Loucy (cell line): ENCODE measurements around the gene BABAM2.

Experiments
- H2AFZ ChIP-seq: fragments of 200-600 bp; sonication (generic); 2 replicates; pipeline ENCODE4 v1.6.0; 2016; ENCODE audit warnings: antibody characterized with exemption, mild to moderate bottlenecking, low read length, moderate library complexity
- H3F3A ChIP-seq: fragments of 200-600 bp; 2 replicates; pipeline ENCODE4 v1.6.0; 2016; ENCODE audit warnings: antibody characterized with exemption, low read depth, mild to moderate bottlenecking
- H3K27me3 ChIP-seq: fragments of 200-600 bp; sonication (generic); 2 replicates; pipeline ENCODE4 v1.6.1; 2014; ENCODE audit warnings: low read length, mild to moderate bottlenecking; ENCODE audit not compliant: insufficient read depth, poor library complexity, severe bottlenecking
- H3K36me3 ChIP-seq: fragments of 200-600 bp; sonication (generic); 2 replicates; pipeline ENCODE4 v1.6.1; 2016; ENCODE audit warnings: low read length; ENCODE audit not compliant: insufficient read depth
- H3K4me1 ChIP-seq: fragments of 200-600 bp; sonication (generic); 2 replicates; pipeline ENCODE4 v1.5.1; 2014; ENCODE audit warnings: low read length, mild to moderate bottlenecking; ENCODE audit not compliant: insufficient read depth, poor library complexity, severe bottlenecking
- H3K4me2 ChIP-seq: fragments of 200-600 bp; sonication (generic); 2 replicates; pipeline ENCODE4 v1.6.0; 2014; ENCODE audit warnings: antibody characterized with exemption, low read length, low read depth, mild to moderate bottlenecking; ENCODE audit not compliant: poor library complexity, severe bottlenecking
- H3K4me3 ChIP-seq: fragments of 200-600 bp; sonication (generic); 2 replicates; pipeline ENCODE4 v1.5.1; 2014; ENCODE audit warnings: low read length, mild to moderate bottlenecking, mixed read lengths; ENCODE audit not compliant: poor library complexity, severe bottlenecking
- H3K79me2 ChIP-seq: fragments of 200-600 bp; sonication (generic); 2 replicates; pipeline ENCODE4 v1.6.1; 2014; ENCODE audit warnings: low read length; ENCODE audit not compliant: insufficient read depth
- H3K9ac ChIP-seq: fragments of 200-600 bp; sonication (generic); 2 replicates; pipeline ENCODE4 v1.6.0; 2014; ENCODE audit warnings: mild to moderate bottlenecking, low read depth, low read length, moderate library complexity; ENCODE audit not compliant: poor library complexity, severe bottlenecking
- H3K9me2 ChIP-seq: fragments of 200-600 bp; sonication (generic); replicated peaks from 2 replicates; pipeline ENCODE4 v1.6.1; 2016; ENCODE audit warnings: low read depth, low read length, mixed read lengths
- H3K9me3 ChIP-seq: fragments of 200-600 bp; sonication (generic); 2 replicates; pipeline ENCODE4 v1.6.1; 2014; ENCODE audit warnings: mild to moderate bottlenecking, antibody characterized with exemption, low read length, low read depth; ENCODE audit not compliant: insufficient read depth
- H4K20me1 ChIP-seq: fragments of 200-600 bp; sonication (generic); 2 replicates; pipeline ENCODE4 v1.6.0; 2014; ENCODE audit warnings: antibody characterized with exemption, low read length, mild to moderate bottlenecking; ENCODE audit not compliant: insufficient read depth, poor library complexity, severe bottlenecking
- CTCF ChIP-seq: fragments of 200-600 bp; sonication (generic); conservative IDR thresholded peaks from 2 replicates; pipeline ENCODE4 v1.5.1; 2014; ENCODE audit warnings: mild to moderate bottlenecking, antibody characterized with exemption, low read length
- EZH2phosphoT487 ChIP-seq: fragments of 200-600 bp; IDR thresholded peaks from 2 replicates; pipeline ENCODE4 v1.6.1; 2018; ENCODE audit warnings: antibody characterized with exemption, mild to moderate bottlenecking, moderate library complexity, borderline replicate concordance

Gene BABAM2

DNA sequence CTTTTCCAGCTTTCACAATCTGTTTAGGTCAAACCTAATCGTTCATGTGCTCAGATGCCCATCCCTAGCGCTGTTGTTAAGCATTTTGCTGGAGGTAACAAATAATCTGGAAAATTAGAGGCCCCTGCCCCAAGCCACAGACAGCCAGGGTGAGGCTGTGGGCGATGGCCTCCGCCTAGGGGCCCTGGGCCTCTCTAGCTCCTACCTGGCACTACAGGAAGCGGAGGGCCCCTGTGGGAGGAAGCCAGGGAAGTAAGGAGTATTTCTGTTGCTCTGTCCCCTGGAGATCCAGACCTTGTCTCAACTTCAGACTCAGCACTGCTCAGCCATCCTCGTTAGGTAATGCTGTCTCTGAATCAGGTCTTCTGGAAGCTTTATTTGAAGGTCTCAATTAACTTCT, 489.7 kb downstream of the BABAM2 start:
- Histone ChIP-seq H4K20me1 (no peaks in the 10 kb centered on the region), H3K9me2 (no peaks in the 10 kb centered on the region), H3K9ac (peak overlapping the region; percentile 78), H3K4me1 (peaks cover 81% of the 10 kb centered on the region), H3K36me3 (no peaks in the 10 kb centered on the region), H3F3A (no peaks in the 10 kb centered on the region), H2AFZ (no peak overlapping the region), H3K9me3 (no peaks in the 10 kb centered on the region), H3K79me2 (no peaks in the 10 kb centered on the region), H3K4me2 (peak overlapping the region; percentile 71), H3K4me3 (peak overlapping the region; percentile 10), H3K27me3 (no peaks in the 10 kb centered on the region)
- no peak for TF ChIP-seq CTCF

- peak overlapping the region; percentile 78 for H3K9ac ChIP-seq
- H3K9me2 ChIP-seq: no peaks in the 10 kb centered on the region
- no peaks in the 10 kb centered on the region for H3K27me3 ChIP-seq
- TF ChIP-seq EZH2phosphoT487 (no peak), CTCF (0 out of 2 replicates have a peak, but pooled peaks have one; percentile 13)
- H3K4me3 ChIP-seq: no peak overlapping the region
- H3K79me2 ChIP-seq: no peaks in the 10 kb centered on the region
- peak overlapping the region; percentile 71 for H3K4me2 ChIP-seq
- no peaks in the 10 kb centered on the region for H3K9me3 ChIP-seq
- H3K36me3 ChIP-seq: no peaks in the 10 kb centered on the region
- H3F3A ChIP-seq: no peaks in the 10 kb centered on the region
- peaks cover 69% of the 10 kb centered on the region for H3K4me1 ChIP-seq
- no peak overlapping the region for H2AFZ ChIP-seq
- H4K20me1 ChIP-seq: no peaks in the 10 kb centered on the region
Measured at GRCh38 chr2:28381225-28382180, 491.0 kb downstream of the BABAM2 start.

DNA sequence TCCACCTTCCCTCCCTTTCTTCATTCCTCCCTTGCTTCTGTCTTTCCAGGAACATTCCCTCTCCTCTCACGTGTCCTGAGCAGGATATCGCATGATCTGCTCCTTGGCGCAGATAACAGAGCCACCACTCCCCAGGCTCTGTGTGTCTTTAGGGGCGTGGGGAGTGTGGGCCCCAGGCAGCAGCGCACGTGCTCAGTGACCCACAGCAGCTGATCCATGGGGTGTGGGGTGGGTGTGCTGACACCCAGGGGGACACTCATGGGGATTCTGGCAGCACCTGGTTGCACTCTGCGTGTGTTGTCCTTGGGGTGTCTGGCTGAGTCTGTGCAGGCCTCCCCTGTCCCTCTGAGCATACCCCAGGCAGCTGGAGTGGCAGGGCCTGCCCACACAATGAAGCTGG, 492.2 kb downstream of the BABAM2 start:
- H3K9me2 ChIP-seq: no peaks in the 10 kb centered on the region
- no peaks in the 10 kb centered on the region for H3K27me3 ChIP-seq
- H3K9me3 ChIP-seq: no peaks in the 10 kb centered on the region
- no peaks in the 10 kb centered on the region for H3F3A ChIP-seq
- no peak for TF ChIP-seq EZH2phosphoT487
- TF ChIP-seq CTCF: no peak
- peak overlapping the region; percentile 71 for H3K4me2 ChIP-seq
- no peaks in the 10 kb centered on the region for H3K79me2 ChIP-seq
- peak overlapping the region; percentile 47 for H2AFZ ChIP-seq
- no peaks in the 10 kb centered on the region for H4K20me1 ChIP-seq
- peak overlapping the region; percentile 78 for H3K9ac ChIP-seq
- H3K4me1 ChIP-seq: peaks cover 65% of the 10 kb centered on the region
- H3K4me3 ChIP-seq: no peak overlapping the region
- H3K36me3 ChIP-seq: no peaks in the 10 kb centered on the region
